Esophagus muscularis mucosa (tissue), 4 donors: Measurements from ENCODE around the gene AADACL4.

Experiments used
- CTCF ChIP-seq, 3 experiments: fragments of 200-600 bp in 2 of 3; fragments of 450-650 bp in 1 of 3; sonication (generic) in 2 of 3; IDR thresholded peaks; one replicate each; pipeline ENCODE4 v1.5.1; 2017 to 2019; ENCODE audit warnings: antibody characterized with exemption in 3 of 3, mild to moderate bottlenecking in 2 of 3, moderate library complexity in 1 of 3
- EP300 ChIP-seq: sonication (generic); formaldehyde crosslinking; IDR thresholded peaks from one replicate; pipeline ENCODE4 v1.6.1; 2017; ENCODE audit warnings: antibody characterized with exemption
- POLR2A ChIP-seq: fragments of 450-650 bp; IDR thresholded peaks from one replicate; pipeline ENCODE4 v1.6.1; 2017; ENCODE audit warnings: antibody characterized with exemption, moderate library complexity, mild to moderate bottlenecking, low read depth
- POLR2AphosphoS5 ChIP-seq, 2 donors: sonication (generic); formaldehyde crosslinking; IDR thresholded peaks; one replicate each; pipeline ENCODE4 v1.6.1; 2017; ENCODE audit warnings: antibody characterized with exemption in 2 of 2

- TF ChIP-seq CTCF (IDR thresholded peaks at IDR 0.05) (no peak), POLR2AphosphoS5 (IDR thresholded peaks at IDR 0.05) (peak in 1 of 2 donors; percentile 29), POLR2A (no peak), EP300 (no peak)
Measured at GRCh38 chr1:12616709-12617373, 27.0 kb upstream of the AADACL4 start.
